Activated CD4-positive, CD25-positive, alpha-beta regulatory T cell treated with anti-CD3 and anti-CD28 coated beads, Interleukin-2, amount 50 U/mL, for 16 hours (primary cell): ENCODE results near the gene CHPF.

Source experiments
- DNase-seq: peaks from one replicate; pipeline ENCODE4 v3.0.0-alpha.2; 2020; ENCODE audit warnings: low read depth, low spot score

Gene CHPF

GRCh38 chr2:219543596-219544358, at the start of gene CHPF, which contains the start of gene TMEM198:
Gene CHPF, minus strand, starts transcription at chr2:219543809. Its CDS starts 271 bp downstream, at chr2:219543538.
Gene TMEM198, plus strand, starts transcription at chr2:219544028. Its CDS starts 700 bp downstream, at chr2:219544728.
- DNase-seq, result peak; percentile 79

- DNase-seq, result no peak
These were observed 49.5 kb upstream of the CHPF start for GRCh38 chr2:219593154-219593553.

- DNase-seq, result no peak
These were observed 49.1 kb upstream of the CHPF start for GRCh38 chr2:219592736-219593135.

GRCh38 chr2:219591091-219591490, 47.5 kb upstream of the CHPF start:
- DNase-seq, result no peak

- no peak for DNase-seq
These were observed 37.7 kb upstream of the CHPF start for GRCh38 chr2:219581346-219581745.

- no peak for DNase-seq
These were observed 35.4 kb upstream of the CHPF start for GRCh38 chr2:219578811-219579613.

- no peak for DNase-seq
These were observed 33.1 kb upstream of the CHPF start for GRCh38 chr2:219576505-219577388.

- no peak for DNase-seq
These were observed 32.2 kb upstream of the CHPF start for GRCh38 chr2:219575566-219576504.

- no peak for DNase-seq
These were observed 31.1 kb upstream of the CHPF start for GRCh38 chr2:219574484-219575311.

GRCh38 chr2:219573166-219573565, 29.6 kb upstream of the CHPF start:
- DNase-seq, result no peak

- DNase-seq, result no peak
These were observed 28.8 kb upstream of the CHPF start, which contains the start of gene INHA for GRCh38 chr2:219572237-219573001. Gene INHA, plus strand, starts transcription at chr2:219572310. Its CDS starts 65 bp downstream, at chr2:219572375.

GRCh38 chr2:219571311-219572236, 28.0 kb upstream of the CHPF start, which contains the start of gene OBSL1:
Gene OBSL1, minus strand, starts transcription at chr2:219571539. Its CDS starts 307 bp downstream, at chr2:219571232.
- DNase-seq, result no peak

GRCh38 chr2:219570924-219571310, 27.3 kb upstream of the CHPF start:
- DNase-seq, result no peak

GRCh38 chr2:219570194-219570923, 26.8 kb upstream of the CHPF start:
- no peak for DNase-seq

- no peak for DNase-seq
These were observed 26.0 kb upstream of the CHPF start for GRCh38 chr2:219569635-219570034.

- no peak for DNase-seq
These were observed 25.4 kb upstream of the CHPF start for GRCh38 chr2:219569041-219569440.

- DNase-seq, result no peak
These were observed 24.3 kb upstream of the CHPF start for GRCh38 chr2:219567791-219568361.
